Tibial nerve (tissue), 4 donors: Measurements from ENCODE around the gene TMEM135. TPM values are rescaled to one million over a fixed set of nuclear protein-coding genes. Genes with fewer than 3 reads are reported as not detected.
"Not testable (repeated sequence)": the region's sequence is repeated elsewhere in the genome, so short reads cannot be mapped to it uniquely, and the experiment has no call there.

Experiments used
- DNase-seq, 2 donors: peaks; one replicate each; pipeline ENCODE4 v3.0.0-alpha.2; 2019; ENCODE audit warnings: low spot score in 2 of 2
- H3K27ac ChIP-seq, 4 donors: fragments of 200-600 bp; sonication (generic) in 3 of 4; one replicate each; pipeline ENCODE4 v1.5.1; 2017 to 2019; ENCODE audit warnings: mild to moderate bottlenecking in 1 of 4
- H3K27me3 ChIP-seq, 2 donors: fragments of 200-600 bp; sonication (generic) in 1 of 2; one replicate each; pipeline versions ENCODE4 v1.5.1 to v1.6.0; 2017 to 2019
- H3K36me3 ChIP-seq, 3 donors: fragments of 200-600 bp; sonication (generic); one replicate each; pipeline ENCODE4 v1.5.1; 2018 to 2019
- H3K4me1 ChIP-seq, 4 donors: fragments of 200-600 bp; sonication (generic) in 3 of 4; one replicate each; pipeline ENCODE4 v1.5.1; 2017 to 2019
- H3K4me3 ChIP-seq, 4 donors: fragments of 200-600 bp; sonication (generic) in 3 of 4; one replicate each; pipeline ENCODE4 v1.5.1; 2017 to 2019; ENCODE audit warnings: mild to moderate bottlenecking in 1 of 4, moderate library complexity in 1 of 4
- H3K9me3 ChIP-seq, 4 donors: fragments of 200-600 bp; sonication (generic) in 3 of 4; one replicate each; pipeline ENCODE4 v1.5.1; 2017 to 2019
- EP300 ChIP-seq, 2 donors: sonication (generic); formaldehyde crosslinking; IDR thresholded peaks; one replicate each; pipeline ENCODE4 v1.6.1; 2017; ENCODE audit warnings: antibody characterized with exemption in 2 of 2, mild to moderate bottlenecking in 1 of 2
- POLR2A ChIP-seq, 2 donors: fragments of 450-650 bp; IDR thresholded peaks; one replicate each; pipeline ENCODE4 v1.6.1; 2017; ENCODE audit warnings: antibody characterized with exemption in 2 of 2, mild to moderate bottlenecking in 2 of 2, moderate library complexity in 2 of 2
- WGBS, 2 donors: methylation state at CpG; one replicate each; pipeline ENCODE4 v1.1.5; 2018; 5-methylcytosine and 5-hydroxymethylcytosine counted together
- total RNA-seq, 4 donors: library from RNA; depleted of rRNA; stranded (reverse); fragments of >200 nt; gene quantifications; one replicate each; pipeline ENCODE4 v1.1.0, GENCODE V29; 2016
- TF ChIP-seq, protein P1 (sequence below), 5 experiments: fragments of 200-600 bp in 3 of 5; fragments of 450-650 bp in 2 of 5; sonication (generic) in 3 of 5; IDR thresholded peaks; one replicate each; pipeline ENCODE4 v1.5.1; 2016 to 2019; ENCODE audit warnings: antibody characterized with exemption in 5 of 5, mild to moderate bottlenecking in 3 of 5, moderate library complexity in 2 of 5

TMEM135 gene
- total RNA-seq, 4 donors from 2014 or later: 23.2 to 28.5 (median 25.6) TPM

DNA sequence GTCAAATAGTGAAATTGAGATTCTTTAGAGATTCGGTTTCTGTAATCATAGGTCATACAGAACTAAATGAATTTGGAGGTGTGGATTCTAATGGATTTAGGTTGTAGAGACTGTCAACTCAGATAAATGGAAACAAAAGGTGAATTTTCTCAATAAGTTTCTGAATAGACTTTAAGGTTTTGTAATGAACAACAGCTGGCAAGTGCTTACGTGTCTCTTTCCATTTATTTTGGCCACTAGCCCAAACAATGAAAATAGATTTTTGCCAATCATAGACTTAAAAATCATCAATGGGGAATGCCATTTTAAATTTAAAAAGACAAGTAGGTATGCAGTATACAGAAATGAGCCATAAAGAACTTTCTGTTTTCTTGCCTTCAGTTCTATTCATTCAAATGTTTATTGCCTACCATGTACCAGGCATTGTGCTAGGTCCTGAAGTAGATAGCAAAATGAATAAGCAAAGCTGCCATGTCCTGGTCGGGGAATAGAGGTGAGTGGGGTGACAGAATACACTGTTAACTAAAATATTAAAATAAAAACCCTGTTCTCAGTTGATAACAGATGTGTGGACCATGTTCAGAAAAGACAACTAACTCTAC, 16.9 kb upstream of the TMEM135 start:
- TF ChIP-seq EP300 (IDR thresholded peaks at IDR 0.05) (no peak), POLR2A (IDR thresholded peaks at IDR 0.05) (no peak)
- TF ChIP-seq, protein P1, sequence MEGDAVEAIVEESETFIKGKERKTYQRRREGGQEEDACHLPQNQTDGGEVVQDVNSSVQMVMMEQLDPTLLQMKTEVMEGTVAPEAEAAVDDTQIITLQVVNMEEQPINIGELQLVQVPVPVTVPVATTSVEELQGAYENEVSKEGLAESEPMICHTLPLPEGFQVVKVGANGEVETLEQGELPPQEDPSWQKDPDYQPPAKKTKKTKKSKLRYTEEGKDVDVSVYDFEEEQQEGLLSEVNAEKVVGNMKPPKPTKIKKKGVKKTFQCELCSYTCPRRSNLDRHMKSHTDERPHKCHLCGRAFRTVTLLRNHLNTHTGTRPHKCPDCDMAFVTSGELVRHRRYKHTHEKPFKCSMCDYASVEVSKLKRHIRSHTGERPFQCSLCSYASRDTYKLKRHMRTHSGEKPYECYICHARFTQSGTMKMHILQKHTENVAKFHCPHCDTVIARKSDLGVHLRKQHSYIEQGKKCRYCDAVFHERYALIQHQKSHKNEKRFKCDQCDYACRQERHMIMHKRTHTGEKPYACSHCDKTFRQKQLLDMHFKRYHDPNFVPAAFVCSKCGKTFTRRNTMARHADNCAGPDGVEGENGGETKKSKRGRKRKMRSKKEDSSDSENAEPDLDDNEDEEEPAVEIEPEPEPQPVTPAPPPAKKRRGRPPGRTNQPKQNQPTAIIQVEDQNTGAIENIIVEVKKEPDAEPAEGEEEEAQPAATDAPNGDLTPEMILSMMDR (IDR thresholded peaks at IDR 0.05): no peak
- Histone ChIP-seq H3K4me3 (no peak overlapping the region), H3K36me3 (no peaks in the 10 kb centered on the region), H3K27me3 (no peaks in the 10 kb centered on the region), H3K9me3 (no peaks in the 10 kb centered on the region), H3K27ac (no peak overlapping the region), H3K4me1 (peaks cover 0 to 21% (median 0%) of the 10 kb centered on the region in 4 donors)
- WGBS, 2 donors: 66 to 68% methylated on average over 3 of the region's 3 CpGs
- no peak for DNase-seq

DNA sequence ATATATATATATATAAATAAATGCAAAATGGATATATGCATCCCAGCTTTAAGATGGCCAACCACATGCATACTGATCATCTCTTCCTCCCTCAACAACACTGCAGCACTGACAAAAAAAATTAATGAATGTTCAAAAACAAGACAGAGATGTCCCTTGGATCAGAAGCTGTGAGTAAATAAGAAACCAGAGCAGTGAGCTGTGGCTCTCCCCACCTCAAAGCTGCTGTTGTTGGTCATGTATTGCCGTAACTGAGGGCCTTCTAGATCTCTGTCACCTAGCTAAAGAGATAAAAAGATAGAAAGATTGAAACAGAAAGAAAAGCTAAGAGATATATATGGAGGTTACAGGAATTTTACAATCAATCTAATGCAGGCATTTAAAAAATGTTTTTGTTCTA, 15.5 kb upstream of the TMEM135 start:
- Histone ChIP-seq H3K36me3 (no peaks in the 10 kb centered on the region), H3K4me3 (no peak overlapping the region), H3K27ac (no peak overlapping the region), H3K9me3 (peaks cover 0 to 4% (median 0%) of the 10 kb centered on the region in 4 donors), H3K27me3 (no peaks in the 10 kb centered on the region), H3K4me1 (peaks cover 0 to 21% (median 0%) of the 10 kb centered on the region in 4 donors)
- no peak for DNase-seq
- TF ChIP-seq, protein P1 (IDR thresholded peaks at IDR 0.05): no peak
- TF ChIP-seq POLR2A (IDR thresholded peaks at IDR 0.05) (no peak), EP300 (IDR thresholded peaks at IDR 0.05) (no peak)
- WGBS, 2 donors: 92 to 94% methylated on average over 1 of the region's 1 CpG

DNA sequence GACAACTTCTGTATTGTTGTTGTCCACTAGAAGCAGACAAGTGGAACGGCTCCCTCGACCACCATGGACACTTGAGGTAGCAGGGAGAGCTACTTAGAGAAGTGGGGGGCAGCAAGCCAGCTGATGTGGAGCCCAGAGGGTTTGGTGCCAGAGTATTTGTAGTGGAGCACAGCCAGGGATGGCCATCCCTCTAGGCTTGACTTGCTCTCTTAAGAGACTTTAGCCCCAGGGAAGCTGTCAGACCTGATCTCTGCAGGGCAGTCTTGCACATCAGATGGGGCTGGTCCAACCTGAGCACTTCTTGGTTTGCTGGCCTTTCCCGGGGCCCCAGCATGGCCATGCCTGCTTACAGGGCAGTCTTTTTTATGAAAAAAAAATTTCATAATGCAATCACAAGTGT, 15.0 kb upstream of the TMEM135 start:
- 77 to 94% methylated on average over 2 to 3 of the region's 3 CpGs for WGBS, 2 donors
- TF ChIP-seq EP300 (IDR thresholded peaks at IDR 0.05): no peak
- TF ChIP-seq POLR2A (IDR thresholded peaks at IDR 0.05): no peak
- TF ChIP-seq, protein P1 (IDR thresholded peaks at IDR 0.05): no peak
- H3K4me3 ChIP-seq: no peak overlapping the region
- no peaks in the 10 kb centered on the region for H3K27me3 ChIP-seq
- peaks cover 0 to 4% (median 0%) of the 10 kb centered on the region in 4 donors for H3K9me3 ChIP-seq
- H3K27ac ChIP-seq: no peak overlapping the region
- no peak for DNase-seq
- H3K4me1 ChIP-seq: peaks cover 0 to 21% (median 0%) of the 10 kb centered on the region in 4 donors
- H3K36me3 ChIP-seq: no peaks in the 10 kb centered on the region

DNA sequence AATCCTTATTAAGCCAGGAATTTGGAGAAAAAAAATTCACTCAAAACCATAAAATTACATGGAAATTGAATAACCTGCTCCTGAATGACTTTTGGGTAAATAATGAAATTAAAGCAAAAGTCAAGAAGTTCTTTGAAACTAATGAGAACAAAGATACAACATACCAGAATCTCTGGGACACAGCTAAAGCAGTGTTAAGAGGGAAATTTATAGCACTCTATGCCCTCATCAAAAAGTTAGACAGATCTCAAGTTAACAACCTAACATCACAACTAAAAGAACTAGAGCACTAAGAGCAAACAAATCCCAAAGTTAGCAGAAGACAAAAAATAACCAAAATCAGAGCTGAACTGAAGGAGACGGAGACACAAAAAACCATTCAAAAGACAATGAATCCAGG, 11.3 kb upstream of the TMEM135 start:
- not testable (repeated sequence) for DNase-seq, H3K27me3 ChIP-seq, H3K9me3 ChIP-seq, H3K4me3 ChIP-seq, H3K4me1 ChIP-seq, H3K36me3 ChIP-seq, H3K27ac ChIP-seq
- WGBS, 2 donors: 96 to 100% methylated on average over 1 of the region's 1 CpG

DNA sequence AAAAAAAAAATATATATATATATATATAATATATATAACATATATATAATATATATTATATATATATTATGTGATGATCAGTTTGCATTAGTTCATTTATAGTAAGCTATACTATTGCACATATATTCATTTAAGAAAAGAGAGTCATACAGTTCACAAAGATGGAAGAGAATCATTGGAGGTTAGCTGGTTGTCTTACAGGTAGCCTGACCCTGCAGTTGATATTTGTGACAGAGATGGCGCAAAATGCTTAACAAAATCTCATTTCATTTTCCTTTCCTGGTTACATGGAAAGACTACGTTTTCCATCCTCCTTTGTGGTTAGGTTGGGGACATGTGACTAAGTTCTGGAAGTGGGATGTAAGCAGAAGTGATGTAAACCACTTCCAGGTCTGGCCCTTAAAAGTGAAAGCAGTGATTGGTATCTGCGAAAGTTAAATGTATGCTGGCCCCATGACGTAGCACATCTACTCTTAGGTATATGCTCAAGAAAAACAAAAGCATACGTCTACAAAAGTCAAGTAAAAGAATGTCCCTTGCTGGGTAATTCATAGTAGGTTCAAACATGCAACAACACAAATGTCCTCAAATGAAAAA, 7.2 kb upstream of the TMEM135 start:
- Histone ChIP-seq H3K27me3 (no peaks in the 10 kb centered on the region), H3K4me3 (no peak overlapping the region), H3K27ac (no peak overlapping the region), H3K4me1 (peaks cover 0 to 7% (median 0%) of the 10 kb centered on the region in 4 donors), H3K36me3 (no peaks in the 10 kb centered on the region), H3K9me3 (peaks cover 0 to 4% (median 0%) of the 10 kb centered on the region in 4 donors)
- TF ChIP-seq, protein P1 (IDR thresholded peaks at IDR 0.05): no peak
- TF ChIP-seq POLR2A (IDR thresholded peaks at IDR 0.05) (no peak), EP300 (IDR thresholded peaks at IDR 0.05) (no peak)
- 76 to 84% methylated on average over 5 of the region's 5 CpGs for WGBS, 2 donors
- no peak for DNase-seq
